HCT116 (cell line): ENCODE measurements around the gene RYR3. TPM values are rescaled to one million over a fixed set of nuclear protein-coding genes. Genes with fewer than 3 reads are reported as not detected.

Experiments
- ATAC-seq: fragments of 200-7000 bp; cut with Tn5 transposase; 2 replicates; pipeline ENCODE4 v1.9.1; 2020; ENCODE audit warnings: mild to moderate bottlenecking, moderate library complexity
- BruUV-seq: library from RNA; stranded (reverse); fragments of 400-500 nt; replicated peaks from 2 replicates; lab custom pipeline; 2021; lab: Mats Ljungman, UMichigan
- CTCF ChIA-PET: fragments of 300-600 bp; sonication (Branson Sonifier 250); formaldehyde crosslinking; loops from one replicate; lab custom pipeline; 2021; ENCODE audit warnings: antibody characterized with exemption; lab: Charles Lee
- POLR2A ChIA-PET: fragments of 300-600, 350-600 bp; sonication (Branson Sonifier 250); formaldehyde crosslinking; loops from one replicate; lab custom pipeline; 2021; ENCODE audit warnings: antibody characterized with exemption; lab: Charles Lee
- RAD21 ChIA-PET, 2 experiments: fragments of 300-600 bp; sonication (Branson Sonifier 250); formaldehyde crosslinking; loops; one replicate each; lab custom pipeline; 2023; ENCODE audit warnings: low total read pairs in 2 of 2; ENCODE audit not compliant: uncharacterized antibody in 2 of 2, unreplicated experiment in 2 of 2, low non-redundant PET in 1 of 2; lab: Charles Lee
- DNase-seq: peaks from one replicate; pipeline ENCODE4 v3.0.0-alpha.2; 2010; ENCODE audit warnings: low read depth, low spot score
- H2AFZ ChIP-seq: fragments of 200-600 bp; shearing (Covaris generic), sonication (generic); 2 replicates; pipeline ENCODE4 v1.6.1; 2017; ENCODE audit warnings: low read depth, mixed run types, mixed read lengths, antibody characterized with exemption, low read length; ENCODE audit not compliant: poor library complexity, severe bottlenecking
- H3K27ac ChIP-seq: 2 replicates; pipeline ENCODE4 v1.5.1; 2012; ENCODE audit warnings: low read depth, low read length
- H3K27me3 ChIP-seq: fragments of 200-600 bp; sonication (generic); 2 replicates; pipeline ENCODE4 v1.6.1; 2016; ENCODE audit warnings: mixed run types, low read length, mixed read lengths; ENCODE audit not compliant: insufficient read depth
- H3K36me3 ChIP-seq, 2 experiments: fragments of 200-500 bp in 1 of 2; fragments of 200-600 bp in 1 of 2; sonication (Bioruptor generic) in 1 of 2; sonication (generic) in 1 of 2; 2 replicates each; pipeline versions ENCODE4 v1.5.1 to v1.6.1; 2014 to 2016; ENCODE audit warnings: low read length in 2 of 2, inconsistent platforms in 1 of 2, mixed read lengths in 1 of 2, mixed run types in 1 of 2; ENCODE audit not compliant: insufficient read depth in 2 of 2, control insufficient read depth in 1 of 2
- H3K4me1 ChIP-seq, 2 experiments: fragments of 200-600 bp in 1 of 2; sonication (generic) in 1 of 2; 2 replicates each; pipeline versions ENCODE4 v1.5.1 to v1.6.1; 2012 to 2017; ENCODE audit warnings: low read length in 2 of 2, inconsistent platforms in 1 of 2, mild to moderate bottlenecking in 1 of 2, mixed read lengths in 1 of 2, mixed run types in 1 of 2, moderate library complexity in 1 of 2; ENCODE audit not compliant: insufficient read depth in 2 of 2, control insufficient read depth in 1 of 2
- H3K4me2 ChIP-seq: fragments of 200-600 bp; sonication (generic); 2 replicates; pipeline ENCODE4 v1.6.1; 2017; ENCODE audit warnings: mixed run types, low read length, mixed read lengths
- H3K4me3 ChIP-seq, 2 experiments: fragments of 200-600 bp in 1 of 2; sonication (generic) in 1 of 2; replicated peaks in 1 of 2; 2 replicates each; pipeline ENCODE4 v1.5.1; 2011 to 2016; ENCODE audit warnings: low read length in 2 of 2, control low read depth in 1 of 2, low read depth in 1 of 2, mild to moderate bottlenecking in 1 of 2, mixed read lengths in 1 of 2, mixed run types in 1 of 2
- H3K79me2 ChIP-seq: fragments of 200-600 bp; sonication (generic); 2 replicates; pipeline ENCODE4 v1.6.1; 2017; ENCODE audit warnings: mild to moderate bottlenecking, mixed run types, low read length, moderate library complexity, mixed read lengths; ENCODE audit not compliant: insufficient read depth
- H3K9ac ChIP-seq: fragments of 200-600 bp; sonication (generic); 2 replicates; pipeline ENCODE4 v1.6.1; 2016; ENCODE audit warnings: low read length, mixed read lengths
- H3K9me2 ChIP-seq: fragments of 200-600 bp; sonication (generic), shearing (Covaris generic); 2 replicates; pipeline ENCODE4 v1.6.1; 2017; ENCODE audit warnings: mixed run types, mild to moderate bottlenecking, moderate library complexity; ENCODE audit not compliant: insufficient read depth
- H3K9me3 ChIP-seq, 2 experiments: fragments of 200-500 bp in 1 of 2; fragments of 200-600 bp in 1 of 2; sonication (Bioruptor generic) in 1 of 2; sonication (generic) in 1 of 2; 2 replicates each; pipeline ENCODE4 v1.6.1; 2014 to 2017; ENCODE audit warnings: low read length in 2 of 2, mixed read lengths in 2 of 2, inconsistent platforms in 1 of 2, low read depth in 1 of 2, mild to moderate bottlenecking in 1 of 2, mixed run types in 1 of 2, moderate library complexity in 1 of 2; ENCODE audit not compliant: control insufficient read depth in 1 of 2, insufficient read depth in 1 of 2
- H4K20me1 ChIP-seq: fragments of 200-600 bp; sonication (generic), shearing (Covaris generic); 2 replicates; pipeline ENCODE4 v1.6.1; 2017; ENCODE audit warnings: mixed run types, mild to moderate bottlenecking, moderate library complexity; ENCODE audit not compliant: insufficient read depth
- ATF3 ChIP-seq: IDR thresholded peaks from 2 replicates; pipeline ENCODE4 v1.6.1; 2012
- CBX3 ChIP-seq: IDR thresholded peaks from 2 replicates; pipeline ENCODE4 v1.6.1; 2012; ENCODE audit warnings: low read depth
- EGR1 ChIP-seq: IDR thresholded peaks from 2 replicates; pipeline ENCODE4 v1.6.1; 2012; ENCODE audit warnings: low read depth
- ELF1 ChIP-seq: IDR thresholded peaks from 2 replicates; pipeline ENCODE4 v1.6.1; 2012; ENCODE audit warnings: low read depth, borderline replicate concordance
- EZH2phosphoT487 ChIP-seq: fragments of 200-600 bp; IDR thresholded peaks from 2 replicates; pipeline ENCODE4 v1.6.1; 2018; ENCODE audit warnings: antibody characterized with exemption, borderline replicate concordance
- FOSL1 ChIP-seq: IDR thresholded peaks from 2 replicates; pipeline ENCODE4 v1.6.1; 2012; ENCODE audit warnings: low read depth
- JUND ChIP-seq: IDR thresholded peaks from 2 replicates; pipeline ENCODE4 v1.6.1; 2012
- POLR2A ChIP-seq: IDR thresholded peaks from 2 replicates; pipeline ENCODE4 v1.7.0; 2011; ENCODE audit warnings: borderline replicate concordance; ENCODE audit not compliant: insufficient read depth, insufficient read length; ENCODE audit errors: extremely low read depth
- POLR2AphosphoS5 ChIP-seq: IDR thresholded peaks from 2 replicates; pipeline ENCODE4 v1.6.1; 2011; ENCODE audit warnings: mild to moderate bottlenecking, low read depth, low read length, moderate library complexity
- SIN3A ChIP-seq: IDR thresholded peaks from 2 replicates; pipeline ENCODE4 v1.6.1; 2012; ENCODE audit warnings: low read depth
- SP1 ChIP-seq: IDR thresholded peaks from 2 replicates; pipeline ENCODE4 v1.6.1; 2012; ENCODE audit warnings: low read depth
- SRF ChIP-seq: IDR thresholded peaks from 2 replicates; pipeline ENCODE4 v1.6.1; 2012; ENCODE audit warnings: low read depth
- ZBTB33 ChIP-seq: IDR thresholded peaks from 2 replicates; pipeline ENCODE4 v1.6.1; 2011; ENCODE audit warnings: mild to moderate bottlenecking, low read length, moderate library complexity; ENCODE audit not compliant: insufficient replicate concordance; ENCODE audit errors: extremely low read depth
- intact Hi-C: fragments of 100-400 bp; cut with micrococcal nuclease; formaldehyde crosslinking; loops from 2 replicates; pipeline ENCODE4 v1.10.0; 2022
- total RNA-seq: library from RNA; stranded (reverse); gene quantifications from one replicate; pipeline ENCODE4 v1.2.1, GENCODE V29; 2021; ENCODE audit not compliant: unreplicated experiment
- TF ChIP-seq, protein P1 (sequence below): IDR thresholded peaks from 2 replicates; pipeline ENCODE4 v1.6.1; 2012

Gene RYR3
- total RNA-seq, 1 experiment from 2014 or later: not detected

GRCh38 chr15:33328106-33328505, 17.3 kb downstream of the RYR3 start:
- POLR2A ChIA-PET: no interaction called here
- no peaks in the 10 kb centered on the region for H3K36me3 ChIP-seq
- no TSS peak for BruUV-seq
- H2AFZ ChIP-seq: no peak overlapping the region
- DNase-seq: no peak
- no peaks in the 10 kb centered on the region for H4K20me1 ChIP-seq
- H3K4me3 ChIP-seq: no peak overlapping the region
- H3K9me2 ChIP-seq: no peaks in the 10 kb centered on the region
- no peak overlapping the region for H3K9ac ChIP-seq
- H3K27ac ChIP-seq: no peak overlapping the region
- no peak for ATAC-seq
- intact Hi-C loops: no loop called here
- RAD21 ChIA-PET: no interaction called here
- TF ChIP-seq, protein P1, sequence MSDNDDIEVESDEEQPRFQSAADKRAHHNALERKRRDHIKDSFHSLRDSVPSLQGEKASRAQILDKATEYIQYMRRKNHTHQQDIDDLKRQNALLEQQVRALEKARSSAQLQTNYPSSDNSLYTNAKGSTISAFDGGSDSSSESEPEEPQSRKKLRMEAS: no peak
- no peak for TF ChIP-seq EZH2phosphoT487
- no peak for TF ChIP-seq ELF1
- no peak for TF ChIP-seq SIN3A
- no peak for TF ChIP-seq SP1
- no peak for TF ChIP-seq POLR2A
- no peak for TF ChIP-seq ZBTB33
- no peak for TF ChIP-seq FOSL1
- TF ChIP-seq POLR2AphosphoS5: no peak
- TF ChIP-seq, all 23 proteins: peak for 0
- Histone ChIP-seq H3K4me2 (no peak overlapping the region), H3K27me3 (peaks cover 85% of the 10 kb centered on the region), H3K79me2 (no peaks in the 10 kb centered on the region), H3K9me3 (no peaks in the 10 kb centered on the region), H3K4me1 (no peaks in the 10 kb centered on the region)
- CTCF ChIA-PET: no interaction called here

DNA sequence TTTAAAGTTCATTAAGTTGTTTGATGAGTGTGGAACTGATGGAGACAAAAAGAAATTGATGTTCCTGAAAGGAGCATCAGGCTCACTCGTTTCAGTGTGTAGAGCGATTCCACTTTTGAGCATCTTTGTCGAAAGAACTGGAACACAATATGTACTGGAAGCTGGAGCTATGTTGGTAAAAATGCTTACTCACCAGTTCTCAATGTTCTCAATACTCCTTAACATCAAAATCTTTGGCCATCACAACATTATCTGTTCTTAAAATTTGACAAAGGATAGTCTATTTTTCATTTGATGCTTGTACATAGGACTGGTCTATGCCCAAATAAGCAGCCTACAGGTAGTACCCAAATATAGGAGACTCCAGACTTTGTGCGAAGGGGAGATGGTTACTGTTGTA, 18.7 kb downstream of the RYR3 start:
- no TSS peak for BruUV-seq
- Histone ChIP-seq H3K4me1 (no peaks in the 10 kb centered on the region), H3K27me3 (peaks cover 81% of the 10 kb centered on the region), H2AFZ (no peak overlapping the region), H3K36me3 (no peaks in the 10 kb centered on the region), H3K27ac (no peak overlapping the region), H3K9me2 (no peaks in the 10 kb centered on the region), H3K79me2 (no peaks in the 10 kb centered on the region), H3K9me3 (no peaks in the 10 kb centered on the region), H4K20me1 (no peaks in the 10 kb centered on the region), H3K4me3 (no peak overlapping the region), H3K9ac (no peak overlapping the region), H3K4me2 (no peak overlapping the region)
- CTCF ChIA-PET: no interaction called here
- POLR2A ChIA-PET: no interaction called here
- RAD21 ChIA-PET: no interaction called here
- intact Hi-C loops: no loop called here
- ATAC-seq: no peak
- no peak for TF ChIP-seq ATF3
- TF ChIP-seq JUND: no peak
- no peak for TF ChIP-seq SRF
- no peak for TF ChIP-seq CBX3
- no peak for TF ChIP-seq EGR1
- no peak for TF ChIP-seq POLR2A
- no peak for DNase-seq
